Natural killer cell treated with Interleukin-12 subunit alpha and Interleukin-12 subunit beta and Interleukin-15 and Interleukin-18, amount 100 ng/mL, for 72 hours (primary cell): ENCODE measurements around the gene UBL4B. TPM values are rescaled to one million over a fixed set of nuclear protein-coding genes. Genes with fewer than 3 reads are reported as not detected.
"Not testable (repeated sequence)": the region's sequence is repeated elsewhere in the genome, so short reads cannot be mapped to it uniquely, and the experiment has no call there.

ENCODE experiments used
- ATAC-seq, 2 donors: fragments of 150-1000 bp; cut with Tn5 transposase in 1 of 2; sonication (Bioruptor Pico), chemical (Tn5 transposase) in 1 of 2; 2 replicates each; pipeline ENCODE4 v1.10.0; 2021
- DNase-seq: peaks from one replicate; pipeline ENCODE4 v3.0.0; 2022; ENCODE audit warnings: low spot score
- H3K27ac Mint-ChIP-seq, 2 donors: 1 replicate in 1 of 2; 2 replicates in 1 of 2; pipeline ENCODE4 v1.8.0; 2022; ENCODE audit warnings: mixed read lengths in 2 of 2, mild to moderate bottlenecking in 1 of 2, moderate library complexity in 1 of 2
- H3K27me3 Mint-ChIP-seq, 2 donors: 1 replicate in 1 of 2; 2 replicates in 1 of 2; pipeline ENCODE4 v1.8.0; 2022; ENCODE audit warnings: mixed read lengths in 2 of 2
- H3K36me3 Mint-ChIP-seq: one replicate; pipeline ENCODE4 v1.8.0; 2022; ENCODE audit warnings: mixed read lengths
- H3K4me1 Mint-ChIP-seq, 2 donors: 1 replicate in 1 of 2; 2 replicates in 1 of 2; pipeline ENCODE4 v1.8.0; 2022; ENCODE audit warnings: low read depth in 2 of 2, mixed read lengths in 2 of 2, mild to moderate bottlenecking in 1 of 2
- H3K4me3 Mint-ChIP-seq: one replicate; pipeline ENCODE4 v1.8.0; 2022; ENCODE audit warnings: mixed read lengths
- H3K9me3 Mint-ChIP-seq: 2 replicates; pipeline ENCODE4 v1.8.0; 2022; ENCODE audit warnings: mixed read lengths
- total RNA-seq, 2 donors: library from RNA; stranded (reverse); gene quantifications; one replicate each; pipeline ENCODE4 v1.2.3, GENCODE V29; 2022

Gene UBL4B
- total RNA-seq, 2 donors from 2014 or later = not detected

DNA sequence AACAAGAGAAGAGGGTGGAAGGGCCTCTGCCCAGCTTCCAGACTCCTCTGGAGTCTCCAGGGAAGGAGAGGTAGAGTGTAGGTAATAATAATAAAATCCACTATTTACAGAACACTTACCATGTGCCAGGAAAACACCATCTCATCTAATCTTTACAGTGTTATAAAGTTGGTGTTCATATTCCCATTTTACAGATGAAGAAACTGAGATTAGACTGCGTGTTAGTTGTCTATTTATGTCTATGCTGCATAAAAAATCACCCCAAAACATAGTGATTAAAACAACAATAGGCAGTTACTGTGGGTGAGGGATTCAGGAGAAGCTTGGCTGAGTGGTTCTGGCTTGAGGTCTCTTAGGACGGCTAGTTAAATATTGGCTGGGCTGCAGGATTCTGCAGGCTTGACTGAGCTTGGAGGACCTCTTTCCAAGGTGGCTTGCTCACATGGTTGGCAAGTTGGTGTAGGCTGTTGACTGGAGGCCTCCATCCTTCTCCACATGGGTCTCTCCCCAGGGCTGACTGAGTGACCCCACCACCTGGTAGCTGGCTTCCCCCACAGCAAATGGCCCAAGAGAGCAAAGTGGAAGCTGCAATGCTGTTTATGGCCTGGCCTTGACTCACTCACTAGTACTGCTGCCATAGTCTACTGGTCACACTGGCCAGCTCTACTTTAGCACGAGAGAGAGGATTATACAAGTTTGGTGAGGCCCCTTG, 35.3 kb upstream of the UBL4B start:
- ATAC-seq = no peak
- H3K9me3 Mint-ChIP-seq = no peaks in the 10 kb centered on the region
- H3K27me3 Mint-ChIP-seq = peaks cover 39 to 44% of the 10 kb centered on the region in 2 donors

DNA sequence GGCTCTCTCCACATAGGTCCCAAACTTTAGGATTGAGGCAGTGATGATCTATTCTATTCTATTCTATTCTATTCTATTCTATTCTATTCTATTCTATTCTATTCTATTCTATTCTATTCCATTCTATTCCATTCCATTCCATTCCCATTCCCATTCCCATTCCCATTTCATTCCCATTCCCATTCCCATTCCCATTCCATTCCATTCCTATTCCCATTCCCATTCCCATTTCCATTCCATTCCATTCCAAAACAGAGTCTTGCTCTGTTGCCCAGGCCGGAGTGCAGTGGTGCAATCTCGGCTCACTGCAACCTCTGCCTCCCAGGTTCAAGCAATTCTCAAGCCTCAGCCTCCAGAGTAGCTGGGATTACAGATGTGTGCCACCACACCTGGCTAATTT, 32.2 kb upstream of the UBL4B start:
- DNase-seq, H3K27ac Mint-ChIP-seq, H3K9me3 Mint-ChIP-seq, H3K4me3 Mint-ChIP-seq, H3K36me3 Mint-ChIP-seq, ATAC-seq: not testable (repeated sequence)
- Mint-ChIP-seq H3K4me1 (peaks cover 8 to 16% of the 10 kb centered on the region in 2 donors), H3K27me3 (peaks cover 37 to 52% of the 10 kb centered on the region in 2 donors)

More for the DNA sequence above, 35.3 kb upstream of the UBL4B start:
- no peak for DNase-seq
- no peak overlapping the region for H3K4me3 Mint-ChIP-seq
- H3K4me1 Mint-ChIP-seq = no peaks in the 10 kb centered on the region
- H3K36me3 Mint-ChIP-seq = no peaks in the 10 kb centered on the region
- H3K27ac Mint-ChIP-seq = no peak overlapping the region

DNA sequence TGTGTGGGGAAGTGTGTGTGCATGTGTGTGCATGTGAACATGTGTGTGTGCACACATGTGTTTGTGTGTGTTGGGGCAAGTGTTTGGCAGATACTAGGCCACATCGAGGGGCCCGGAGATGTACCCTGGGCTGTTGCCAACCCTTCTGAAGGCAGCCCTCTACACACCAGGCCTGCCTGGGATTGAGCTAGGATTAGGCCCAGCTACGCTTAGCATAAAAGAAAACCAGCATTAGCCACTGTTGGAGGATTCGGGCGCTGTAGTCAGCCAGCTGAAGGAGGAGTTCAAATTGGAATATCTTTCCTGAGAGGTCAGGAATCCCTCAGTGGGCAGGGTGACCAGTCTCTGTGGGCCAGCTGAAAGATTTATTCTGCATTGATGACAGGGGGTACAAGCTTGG, 31.2 kb upstream of the UBL4B start:
- DNase-seq = no peak
- Mint-ChIP-seq H3K4me3 (no peak overlapping the region), H3K9me3 (no peaks in the 10 kb centered on the region), H3K27me3 (peaks cover 36 to 56% of the 10 kb centered on the region in 2 donors), H3K27ac (no peak overlapping the region), H3K4me1 (peaks cover 8 to 22% of the 10 kb centered on the region in 2 donors), H3K36me3 (no peaks in the 10 kb centered on the region)
- no peak for ATAC-seq

DNA sequence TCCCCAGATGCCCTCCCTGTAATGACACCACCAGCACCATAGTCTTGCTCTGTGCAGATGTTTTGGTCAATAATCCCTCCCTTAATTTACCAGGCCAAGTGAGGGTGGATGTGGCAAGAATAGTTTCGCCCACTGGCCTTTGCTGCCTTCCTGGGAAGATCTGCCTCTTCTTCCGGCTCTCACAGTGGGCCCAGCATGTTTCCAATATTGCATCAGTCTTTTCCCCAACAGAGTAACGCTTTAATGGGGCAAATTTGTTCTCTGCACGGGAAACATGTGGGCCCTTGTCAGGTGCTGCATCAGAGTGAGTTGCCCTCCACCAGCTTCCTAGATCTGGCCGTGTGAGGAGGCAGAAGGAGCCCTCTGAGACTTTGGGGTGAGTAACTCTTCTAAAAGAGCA, 29.8 kb upstream of the UBL4B start:
- H3K4me3 Mint-ChIP-seq = peak overlapping the region; percentile 24

DNA sequence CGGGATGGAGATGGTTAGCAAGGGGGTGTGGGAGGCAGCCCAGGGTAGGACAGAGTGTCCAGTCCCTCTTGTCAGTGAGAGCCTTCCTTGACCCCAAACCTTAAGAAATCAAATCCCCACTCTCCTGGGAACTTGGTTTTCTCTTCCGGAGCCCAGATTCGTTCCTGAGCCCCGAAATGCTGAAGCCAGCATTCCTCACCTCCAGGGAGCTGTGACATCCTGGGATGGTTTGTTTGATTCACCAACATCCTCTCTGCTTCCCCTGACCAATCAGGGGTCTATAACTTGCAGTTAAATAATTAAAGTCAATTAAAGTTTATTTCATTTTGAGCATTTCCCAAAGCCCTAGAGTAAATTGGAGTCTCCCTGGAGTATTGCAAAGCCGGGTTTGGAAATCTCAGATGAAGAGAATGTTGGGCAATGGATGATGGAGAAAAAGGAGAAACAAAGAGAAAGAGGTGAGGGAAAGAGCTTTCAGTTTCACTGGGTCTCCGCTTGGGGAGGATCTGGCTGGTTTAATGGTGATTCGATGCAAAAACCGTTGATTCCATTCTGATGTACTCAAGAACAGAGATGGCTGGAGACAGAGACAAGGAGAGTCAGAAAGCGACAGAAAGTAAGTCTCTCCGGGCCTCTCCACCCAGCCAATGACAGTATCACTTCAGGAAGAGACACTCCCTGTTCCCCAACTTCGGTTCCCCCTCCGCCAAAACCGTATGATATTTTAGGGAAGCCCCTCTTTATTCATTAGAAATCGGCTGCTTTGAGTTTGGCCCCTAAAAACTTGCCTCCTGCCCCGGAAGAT, 29.0 kb upstream of the UBL4B start:
- H3K4me3 Mint-ChIP-seq = peak overlapping the region; percentile 83

More for the DNA sequence above, 29.8 kb upstream of the UBL4B start:
- DNase-seq (no peak), ATAC-seq (no peak)
- Mint-ChIP-seq H3K9me3 (no peaks in the 10 kb centered on the region), H3K36me3 (no peaks in the 10 kb centered on the region), H3K27ac (no peak overlapping the region), H3K27me3 (peaks cover 44 to 60% of the 10 kb centered on the region in 2 donors), H3K4me1 (peaks cover 8 to 22% of the 10 kb centered on the region in 2 donors)

DNA sequence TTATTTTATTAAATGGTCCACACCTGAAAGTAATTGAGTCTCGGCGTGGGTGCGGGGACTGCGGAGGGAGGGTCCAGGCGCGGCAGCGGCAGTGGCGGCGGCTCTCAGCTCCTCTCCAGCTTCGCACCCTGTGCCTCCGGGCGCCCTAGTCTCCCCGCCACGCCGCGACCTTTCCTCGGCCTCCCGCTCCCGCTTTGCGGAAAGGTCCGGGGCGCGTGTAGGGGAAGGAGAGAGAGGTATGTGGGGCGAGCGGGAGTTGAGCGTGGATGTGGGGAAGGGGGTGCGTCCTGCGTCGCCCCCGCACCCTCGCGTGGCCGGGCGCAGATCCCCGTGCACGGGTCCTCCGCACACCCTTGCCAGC, 28.4 kb upstream of the UBL4B start:
- DNase-seq (no peak), ATAC-seq (no peak)
- Mint-ChIP-seq H3K27ac (no peak overlapping the region), H3K27me3 (peaks cover 41 to 60% of the 10 kb centered on the region in 2 donors), H3K4me1 (peaks cover 8 to 25% of the 10 kb centered on the region in 2 donors), H3K9me3 (no peaks in the 10 kb centered on the region), H3K4me3 (peak overlapping the region; percentile 83), H3K36me3 (no peaks in the 10 kb centered on the region)

More for the DNA sequence above, 29.0 kb upstream of the UBL4B start:
- no peak for ATAC-seq
- Mint-ChIP-seq H3K4me1 (peaks cover 8 to 25% of the 10 kb centered on the region in 2 donors), H3K27me3 (peaks cover 46 to 65% of the 10 kb centered on the region in 2 donors), H3K27ac (no peak overlapping the region), H3K9me3 (no peaks in the 10 kb centered on the region), H3K36me3 (no peaks in the 10 kb centered on the region)
- DNase-seq = no peak

DNA sequence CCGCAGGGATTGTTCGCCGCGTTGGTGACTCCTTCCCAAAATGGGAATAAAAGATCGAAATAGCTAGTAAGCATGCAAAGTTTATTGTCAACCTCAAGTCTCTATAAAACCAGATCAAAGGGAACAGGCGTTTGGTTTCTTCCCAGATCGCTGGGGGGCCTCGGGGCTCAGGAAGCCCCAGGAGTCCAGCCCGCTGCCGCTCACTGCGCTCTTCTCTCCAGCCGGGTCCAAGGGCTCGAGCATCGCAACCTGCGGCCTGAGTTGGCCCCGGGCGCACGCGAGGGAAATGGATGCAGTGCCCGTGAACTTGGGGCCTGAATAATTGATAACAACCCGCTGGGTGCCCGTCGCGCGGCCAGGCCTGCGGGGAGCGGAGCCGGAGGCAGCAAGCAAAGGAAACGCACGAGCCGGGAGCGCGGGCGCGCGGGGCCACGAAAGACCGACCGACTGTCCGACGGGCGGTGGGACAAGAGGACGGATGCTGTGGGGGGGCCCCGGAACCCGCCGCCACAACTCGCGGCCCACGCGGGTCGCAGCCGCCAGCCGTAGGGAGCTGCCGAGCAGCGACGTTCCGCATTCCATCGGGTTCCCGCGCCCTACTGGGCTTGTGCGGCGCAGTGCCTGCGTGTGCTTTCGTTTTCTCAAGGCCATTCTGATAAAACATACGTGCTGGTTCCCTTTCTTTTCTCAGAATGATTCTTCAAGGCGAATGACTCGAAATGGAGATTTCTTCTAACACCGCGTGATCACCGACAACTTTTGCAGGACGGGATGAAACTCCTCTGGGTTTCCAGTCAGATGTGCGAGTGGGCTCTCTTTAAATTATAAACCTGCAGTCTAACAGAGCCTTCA, 27.8 kb upstream of the UBL4B start:
- H3K27me3 Mint-ChIP-seq = peaks cover 38 to 54% of the 10 kb centered on the region in 2 donors

DNA sequence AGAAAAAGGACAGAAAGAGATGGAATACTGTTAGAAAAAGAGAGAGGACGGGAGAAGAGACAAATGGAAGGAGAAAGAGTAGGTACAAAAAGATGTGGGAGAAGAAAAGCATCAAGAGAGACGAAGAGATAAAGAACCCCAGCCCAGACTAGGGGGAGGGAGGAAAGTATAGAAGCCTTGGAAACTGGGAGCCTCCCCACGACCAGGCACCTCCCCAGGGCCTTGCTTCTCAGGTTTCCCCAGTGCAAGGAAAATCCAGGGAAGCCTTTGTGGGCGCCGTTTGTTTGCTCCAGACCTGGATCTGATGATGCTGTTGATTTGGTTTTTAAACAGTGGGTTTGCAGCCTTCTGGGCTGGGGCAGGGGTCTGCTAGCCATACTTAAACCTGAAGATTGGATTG, 26.6 kb upstream of the UBL4B start:
- ATAC-seq = no peak
- Mint-ChIP-seq H3K4me1 (peaks cover 8 to 25% of the 10 kb centered on the region in 2 donors), H3K4me3 (no peak overlapping the region), H3K27me3 (peaks cover 38 to 54% of the 10 kb centered on the region in 2 donors), H3K36me3 (no peaks in the 10 kb centered on the region), H3K27ac (no peak overlapping the region), H3K9me3 (no peaks in the 10 kb centered on the region)
- DNase-seq = no peak

More for the DNA sequence above, 27.8 kb upstream of the UBL4B start:
- Mint-ChIP-seq H3K9me3 (no peaks in the 10 kb centered on the region), H3K36me3 (no peaks in the 10 kb centered on the region), H3K4me3 (peak overlapping the region; percentile 83), H3K4me1 (peaks cover 8 to 25% of the 10 kb centered on the region in 2 donors), H3K27ac (no peak overlapping the region)
- ATAC-seq (peak; percentile 72 to 73), DNase-seq (no peak)

DNA sequence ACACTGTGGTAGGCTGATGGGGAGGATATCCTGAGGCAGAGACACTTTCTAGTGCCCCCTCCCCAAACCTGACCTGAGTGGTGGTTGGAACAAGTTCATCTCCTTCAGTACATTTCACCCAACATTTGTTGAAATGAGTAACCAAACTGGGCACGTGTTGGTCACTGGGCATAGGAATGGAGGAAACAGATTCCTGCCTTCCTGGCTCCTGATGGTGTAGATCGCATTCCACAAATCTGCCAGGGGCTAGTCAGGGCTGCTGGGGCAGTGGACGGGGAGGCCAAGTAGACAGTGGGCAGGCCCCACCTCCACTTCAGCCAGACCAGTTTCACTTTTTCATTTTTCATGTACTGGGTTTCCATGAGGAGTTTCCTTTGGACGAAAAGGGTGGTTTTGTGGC, 25.3 kb upstream of the UBL4B start:
- Mint-ChIP-seq H3K36me3 (no peaks in the 10 kb centered on the region), H3K27me3 (peaks cover 38 to 58% of the 10 kb centered on the region in 2 donors), H3K4me1 (peaks cover 8 to 25% of the 10 kb centered on the region in 2 donors), H3K4me3 (no peak overlapping the region), H3K27ac (no peak overlapping the region), H3K9me3 (no peaks in the 10 kb centered on the region)
- ATAC-seq = no peak
- no peak for DNase-seq

DNA sequence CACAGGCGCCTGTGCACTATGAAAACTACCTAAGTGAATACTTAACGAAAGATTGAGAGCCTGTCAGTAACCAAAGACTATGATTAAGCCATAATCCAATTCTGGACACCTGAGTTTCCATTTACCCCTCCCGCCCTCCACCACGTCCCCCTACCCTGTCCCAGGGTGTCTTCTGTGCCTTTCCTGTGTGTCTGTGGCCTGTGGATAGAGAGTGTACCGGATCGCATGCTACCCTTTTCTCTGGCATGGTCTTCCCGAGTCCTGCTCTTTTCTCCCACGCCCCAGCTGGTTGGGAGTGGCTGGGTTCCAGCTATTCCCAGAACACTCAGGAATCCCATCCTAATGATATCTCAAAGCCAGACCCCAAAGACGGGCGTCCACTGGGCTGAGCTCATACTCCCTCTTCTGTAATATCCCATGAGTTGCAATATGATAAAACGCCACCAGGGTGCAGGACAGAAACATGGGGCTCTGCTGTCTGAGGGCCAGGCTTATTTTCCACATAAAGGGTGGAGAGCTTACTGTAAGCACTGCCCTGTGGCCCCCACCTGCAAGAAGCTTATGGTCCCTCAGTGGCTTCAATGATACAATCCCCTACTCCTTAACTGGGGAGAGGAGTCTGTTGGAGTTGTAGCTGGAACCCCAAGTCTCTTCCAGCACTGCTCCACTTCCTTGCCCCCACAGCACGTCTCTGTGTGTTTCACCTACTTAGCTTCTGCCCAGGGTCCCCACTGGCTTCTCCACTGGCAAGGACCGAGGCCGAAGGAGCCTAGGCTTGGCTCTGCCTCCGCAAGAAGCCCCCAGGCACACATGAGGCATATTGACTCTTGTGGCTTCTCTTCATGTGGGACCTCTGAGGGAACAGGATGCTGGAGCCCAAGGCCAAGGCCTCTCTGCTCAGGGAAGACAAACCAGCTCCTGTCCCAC, 24.2 kb upstream of the UBL4B start:
- Mint-ChIP-seq H3K9me3 (no peaks in the 10 kb centered on the region), H3K4me3 (no peak overlapping the region), H3K27me3 (peaks cover 38 to 57% of the 10 kb centered on the region in 2 donors), H3K4me1 (peaks cover 8 to 24% of the 10 kb centered on the region in 2 donors), H3K36me3 (no peaks in the 10 kb centered on the region), H3K27ac (no peak overlapping the region)
- ATAC-seq (peak; percentile 57 to 62), DNase-seq (no peak)

DNA sequence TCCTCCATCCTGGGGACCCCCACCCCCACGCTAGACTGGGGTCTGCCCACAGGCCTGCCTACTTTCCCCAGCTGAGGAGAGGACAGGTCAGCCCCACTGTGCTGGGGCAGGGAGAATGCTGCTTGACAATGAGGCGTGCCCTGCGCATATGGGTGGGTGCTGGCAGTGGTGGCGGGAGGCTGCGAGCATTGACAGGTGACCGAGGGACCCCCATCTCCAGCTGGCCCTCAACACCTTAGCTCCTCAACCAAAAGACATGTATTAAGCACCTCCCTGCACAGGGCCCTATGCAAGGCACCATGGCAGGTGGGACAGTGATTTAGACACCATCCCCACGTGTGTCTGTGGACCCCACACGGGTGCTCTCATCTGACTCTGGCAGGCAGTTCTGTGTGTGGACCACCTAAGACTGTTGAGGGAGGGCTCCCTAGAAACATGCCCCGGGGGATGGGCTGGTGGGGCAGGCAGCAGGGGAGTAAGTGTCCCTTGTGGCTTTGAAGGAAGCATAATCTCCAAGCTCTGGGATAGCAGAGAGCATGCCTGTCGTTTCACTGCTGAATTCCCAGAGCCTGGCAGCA, 23.4 kb upstream of the UBL4B start:
- H3K9me3 Mint-ChIP-seq = no peaks in the 10 kb centered on the region
- H3K4me3 Mint-ChIP-seq = no peak overlapping the region
- ATAC-seq (no peak), DNase-seq (no peak)
- H3K27ac Mint-ChIP-seq = no peak overlapping the region
- H3K27me3 Mint-ChIP-seq = peaks cover 31 to 50% of the 10 kb centered on the region in 2 donors
- H3K4me1 Mint-ChIP-seq = peaks cover 3 to 17% of the 10 kb centered on the region in 2 donors
- H3K36me3 Mint-ChIP-seq = no peaks in the 10 kb centered on the region

DNA sequence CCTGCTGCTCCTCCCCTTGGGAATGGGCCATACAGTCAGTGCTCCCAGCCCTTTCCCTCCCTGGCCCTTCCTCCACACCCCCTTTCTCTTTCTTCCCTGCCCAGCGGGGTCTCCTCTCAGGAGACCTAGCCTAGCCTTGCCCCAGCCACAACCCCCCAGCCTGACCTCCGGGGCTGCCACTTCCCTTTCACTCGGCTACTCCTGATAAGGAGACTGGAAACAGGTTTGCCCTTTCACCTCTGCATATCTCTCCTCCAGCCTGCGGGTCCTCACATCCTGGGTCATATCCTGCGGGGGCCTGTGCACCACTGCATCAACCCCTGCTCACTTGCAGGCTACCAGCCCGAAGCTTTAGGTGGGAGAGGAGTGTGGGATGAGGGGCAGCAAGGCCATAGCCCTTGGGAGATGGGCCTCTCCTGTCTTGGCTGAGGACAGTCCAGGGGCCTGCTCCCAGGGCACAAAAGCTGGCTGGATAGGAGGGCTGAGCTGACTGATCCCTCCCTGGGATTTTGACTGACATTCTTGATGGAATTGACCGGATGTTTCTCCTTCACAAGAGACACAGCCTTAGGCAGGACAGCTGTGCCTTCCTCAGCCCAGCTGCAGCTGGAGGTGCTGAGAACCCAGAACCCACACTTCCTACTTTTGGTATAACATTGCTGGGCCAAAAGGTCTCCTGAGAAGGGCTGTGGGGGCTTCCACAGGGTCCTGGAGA, 22.5 kb upstream of the UBL4B start:
- Mint-ChIP-seq H3K36me3 (no peaks in the 10 kb centered on the region), H3K4me3 (no peak overlapping the region), H3K4me1 (peaks cover 2 to 11% of the 10 kb centered on the region in 2 donors), H3K27me3 (peaks cover 28 to 48% of the 10 kb centered on the region in 2 donors), H3K9me3 (no peaks in the 10 kb centered on the region), H3K27ac (no peak overlapping the region)
- DNase-seq (no peak), ATAC-seq (no peak)
